ENCODE data around the gene TCFL5.

Gene TCFL5

GRCh38 chr20:62834967-62835730 lies 26.5 kb downstream of the TCFL5 start:
- no peak for DNase-seq (ENCODE audit: low read depth)

- DNase-seq (ENCODE audit: low read depth), result no peak
Observed at GRCh38 chr20:62832951-62833391, 28.7 kb downstream of the TCFL5 start.

- no peak for DNase-seq (ENCODE audit: low read depth)
Observed at GRCh38 chr20:62832212-62832922, 29.3 kb downstream of the TCFL5 start.

GRCh38 chr20:62831854-62832211 lies 29.8 kb downstream of the TCFL5 start:
- no peak for DNase-seq (ENCODE audit: low read depth)

GRCh38 chr20:62831361-62831788 lies 30.2 kb downstream of the TCFL5 start:
- DNase-seq (ENCODE audit: low read depth), result no peak

- DNase-seq (ENCODE audit: low read depth), result no peak
Observed at GRCh38 chr20:62830821-62831220, 30.8 kb downstream of the TCFL5 start.

- DNase-seq (ENCODE audit: low read depth), result no peak
Observed at GRCh38 chr20:62830251-62830650, 31.4 kb downstream of the TCFL5 start.

- DNase-seq (ENCODE audit: low read depth), result no peak
Observed at GRCh38 chr20:62829231-62830230, 32.1 kb downstream of the TCFL5 start.

- DNase-seq (ENCODE audit: low read depth), result no peak
Observed at GRCh38 chr20:62828511-62829230, 33.0 kb downstream of the TCFL5 start.

- no peak for DNase-seq (ENCODE audit: low read depth)
Observed at GRCh38 chr20:62828051-62828450, 33.6 kb downstream of the TCFL5 start.

GRCh38 chr20:62827311-62828038 lies 34.1 kb downstream of the TCFL5 start:
- DNase-seq (ENCODE audit: low read depth), result no peak

GRCh38 chr20:62826646-62827310 lies 34.8 kb downstream of the TCFL5 start:
- no peak for DNase-seq (ENCODE audit: low read depth)

- no peak for DNase-seq (ENCODE audit: low read depth)
Observed at GRCh38 chr20:62825986-62826645, 35.5 kb downstream of the TCFL5 start.

GRCh38 chr20:62825333-62825985 lies 36.2 kb downstream of the TCFL5 start:
- no peak for DNase-seq (ENCODE audit: low read depth)

- DNase-seq (ENCODE audit: low read depth), result no peak
Observed at GRCh38 chr20:62824476-62825332, 36.9 kb downstream of the TCFL5 start.

GRCh38 chr20:62823688-62824475 lies 37.7 kb downstream of the TCFL5 start:
- DNase-seq (ENCODE audit: low read depth), result no peak
